ENCODE measurements around the gene SH2D3C. TPM values are rescaled to one million over a fixed set of nuclear protein-coding genes. Genes with fewer than 3 reads are reported as not detected.

SH2D3C gene
- total and polyA plus RNA-seq, 2 of the 8 experiments (the other 6 are each of a cell fraction or from before 2014, with no cell fraction given) = 6.4 to 8.1 TPM

GRCh38 chr9:127754099-127755060 lies 24.1 kb downstream of the SH2D3C start (continued):
- TF ChIP-seq BRCA1 (IDR thresholded peaks at IDR 0.05; ENCODE audit: low read depth, low read length) (no peak), YY1 (IDR thresholded peaks at IDR 0.05; ENCODE audit: low read depth, low read length) (0 out of 2 replicates have a peak, but pooled peaks have one; percentile 34), POLR2A (IDR thresholded peaks at IDR 0.05; ENCODE audit: control extremely low read depth in 1 of 2, low read depth in 2 of 2, low read length in 2 of 2) (peak in 1 of 2 experiments; percentile 29; a peak in 1 of 3 replicates), TAF1 (IDR thresholded peaks at IDR 0.05; ENCODE audit: low read depth, low read length) (no peak), KDM5A (IDR thresholded peaks at IDR 0.05; ENCODE audit: low read length) (no peak), TBP (IDR thresholded peaks at IDR 0.05; ENCODE audit: low read depth, low read length) (no peak), RXRA (IDR thresholded peaks at IDR 0.05; ENCODE audit: insufficient read depth, low read depth, low read length) (no peak), BACH1 (IDR thresholded peaks at IDR 0.05; ENCODE audit: low read length) (no peak), SIX5 (IDR thresholded peaks at IDR 0.05; ENCODE audit: low read depth, low read length) (no peak), EP300 (IDR thresholded peaks at IDR 0.05; ENCODE audit: borderline replicate concordance in 1 of 2, low read depth in 2 of 2, low read length in 2 of 2) (no peak), GTF2F1 (IDR thresholded peaks at IDR 0.05; ENCODE audit: borderline replicate concordance, low read depth, low read length) (no peak), SP4 (IDR thresholded peaks at IDR 0.05; ENCODE audit: low read length) (0 out of 2 replicates have a peak, but pooled peaks have one; percentile 30), BCL11A (IDR thresholded peaks at IDR 0.05; ENCODE audit: low read depth in 2 of 2, low read length in 2 of 2) (no peak), CBX8 (IDR thresholded peaks at IDR 0.05; ENCODE audit: borderline replicate concordance, low read depth, low read length) (no peak), SUZ12 (IDR thresholded peaks at IDR 0.05; ENCODE audit: low read length) (no peak), KDM1A (IDR thresholded peaks at IDR 0.05; ENCODE audit: borderline replicate concordance, low read length) (0 out of 2 replicates have a peak, but pooled peaks have one; percentile 48), JUND (IDR thresholded peaks at IDR 0.05; ENCODE audit: low read length) (peak; percentile 72; the same call in 1 of the 2 replicates), GABPA (IDR thresholded peaks at IDR 0.05; ENCODE audit: borderline replicate concordance, insufficient read depth, low read length) (no peak), RFX5 (IDR thresholded peaks at IDR 0.05; ENCODE audit: borderline replicate concordance, low read depth, low read length) (no peak), CHD1 (IDR thresholded peaks at IDR 0.05; ENCODE audit: low read depth, low read length) (no peak), CHD2 (IDR thresholded peaks at IDR 0.05; ENCODE audit: low read length) (no peak), E2F6 (IDR thresholded peaks at IDR 0.05) (no peak), TEAD4 (IDR thresholded peaks at IDR 0.05; ENCODE audit: low read depth, low read length) (no peak), KDM4A (IDR thresholded peaks at IDR 0.05; ENCODE audit: low read depth, low read length, severe bottlenecking) (peak; percentile 94), TCF12 (IDR thresholded peaks at IDR 0.05; ENCODE audit: low read depth, low read length) (no peak)
